H4 (cell line): ENCODE measurements around the gene TMEM255B. TPM values are rescaled to one million over a fixed set of nuclear protein-coding genes. Genes with fewer than 3 reads are reported as not detected.
"Not testable (repeated sequence)": the region's sequence is repeated elsewhere in the genome, so short reads cannot be mapped to it uniquely, and the experiment has no call there.

Experiments used
- DNase-seq: peaks from one replicate; pipeline ENCODE4 v3.0.0-alpha.2; 2015; ENCODE audit warnings: low spot score
- total RNA-seq: library from RNA; depleted of rRNA; stranded (reverse); fragments of >200 nt; shearing (Covaris generic); gene quantifications from 2 replicates; pipeline ENCODE4 v1.2.3, GENCODE V29; 2014

The TMEM255B gene
- total RNA-seq, 1 experiment from 2014 or later = 2.1 TPM

DNA sequence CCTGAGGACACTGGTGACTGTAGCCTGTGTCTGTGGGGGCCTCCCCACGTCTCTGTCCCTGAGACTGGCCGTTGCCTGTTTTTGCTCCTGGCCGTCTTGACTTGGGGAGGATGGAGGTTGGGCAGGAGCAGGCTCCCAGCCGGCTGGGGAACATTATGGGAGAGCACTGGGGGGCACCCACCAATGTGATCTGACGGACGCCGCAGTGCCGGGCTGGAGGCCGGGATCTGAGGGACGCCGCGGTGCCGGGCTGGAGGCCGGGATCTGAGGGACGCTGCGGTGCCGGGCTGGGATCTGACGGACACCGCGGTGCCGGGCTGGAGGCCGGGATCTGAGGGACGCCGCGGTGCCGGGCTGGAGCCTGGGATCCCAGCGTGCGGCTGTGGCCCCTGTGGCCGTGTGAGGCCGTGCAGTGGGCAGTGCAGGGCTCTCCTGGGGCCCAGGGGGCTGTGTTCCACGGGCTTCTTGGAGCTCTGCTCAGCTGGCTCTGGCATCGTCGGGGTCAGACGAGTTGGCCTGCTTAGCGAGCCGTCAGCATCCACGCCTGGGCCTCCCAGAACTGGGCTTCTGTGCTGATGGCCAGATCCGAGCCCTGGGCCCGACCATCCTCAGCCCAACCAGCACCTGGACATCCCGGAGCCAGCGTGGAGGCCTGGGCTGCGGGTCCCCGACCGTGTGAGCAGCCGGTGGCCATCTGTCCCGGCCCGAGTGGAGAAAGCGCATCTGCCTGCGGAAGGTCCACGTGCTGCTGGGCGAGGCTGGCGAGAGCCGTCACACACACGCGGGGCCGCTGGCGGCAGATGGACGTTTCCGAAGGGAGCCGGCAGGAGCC lies 59.0 kb downstream of the TMEM255B start:
- no peak for DNase-seq

DNA sequence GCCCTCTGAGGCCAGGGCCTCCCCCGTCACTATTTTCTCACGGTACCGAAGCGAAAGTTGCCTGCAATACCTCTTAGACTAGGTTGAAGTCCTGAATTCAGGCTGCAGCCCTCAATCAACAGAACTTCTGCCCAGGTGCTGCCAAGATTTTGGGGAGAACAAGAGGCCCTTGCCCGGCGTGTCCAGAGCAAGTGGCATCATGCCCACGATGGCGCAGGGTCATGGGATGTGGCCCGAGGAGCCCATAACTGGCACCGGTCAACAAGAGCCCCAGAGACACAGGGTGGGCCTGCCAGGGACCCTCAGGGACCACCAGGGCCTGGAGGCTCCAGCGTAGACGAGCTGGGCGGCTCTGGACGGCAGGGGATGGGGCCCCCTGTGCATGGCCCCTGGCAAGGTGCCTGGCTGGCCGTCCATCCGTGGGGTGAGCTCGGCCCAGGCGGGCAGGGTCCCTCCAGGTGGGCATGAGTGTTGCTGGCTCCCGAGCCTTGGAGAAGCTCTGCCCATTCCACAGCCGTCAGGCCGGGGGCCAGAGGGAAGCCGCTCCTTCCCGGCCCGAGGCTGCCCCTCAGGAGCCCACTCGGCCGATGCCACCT lies 59.8 kb downstream of the TMEM255B start:
- DNase-seq = no peak

DNA sequence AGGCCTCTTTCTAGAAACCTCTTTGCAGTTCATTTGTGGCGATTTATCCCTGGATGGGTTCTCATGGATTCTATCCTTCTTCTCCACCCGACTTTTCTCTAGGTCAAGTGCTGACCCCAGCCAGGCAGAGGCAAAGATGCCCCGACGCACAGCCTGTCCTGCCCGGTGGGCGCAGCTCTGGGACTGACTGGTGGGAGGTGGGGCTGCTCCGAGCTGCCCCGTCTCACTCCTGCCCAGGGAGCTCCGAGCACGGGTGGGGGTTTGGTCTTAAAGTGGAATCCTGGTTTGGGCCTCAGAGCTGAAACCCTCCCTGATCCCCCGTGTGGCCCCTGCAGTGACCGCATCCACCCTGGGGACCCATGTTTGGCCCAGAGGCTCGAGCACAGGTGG lies 60.3 kb downstream of the TMEM255B start:
- no peak for DNase-seq

DNA sequence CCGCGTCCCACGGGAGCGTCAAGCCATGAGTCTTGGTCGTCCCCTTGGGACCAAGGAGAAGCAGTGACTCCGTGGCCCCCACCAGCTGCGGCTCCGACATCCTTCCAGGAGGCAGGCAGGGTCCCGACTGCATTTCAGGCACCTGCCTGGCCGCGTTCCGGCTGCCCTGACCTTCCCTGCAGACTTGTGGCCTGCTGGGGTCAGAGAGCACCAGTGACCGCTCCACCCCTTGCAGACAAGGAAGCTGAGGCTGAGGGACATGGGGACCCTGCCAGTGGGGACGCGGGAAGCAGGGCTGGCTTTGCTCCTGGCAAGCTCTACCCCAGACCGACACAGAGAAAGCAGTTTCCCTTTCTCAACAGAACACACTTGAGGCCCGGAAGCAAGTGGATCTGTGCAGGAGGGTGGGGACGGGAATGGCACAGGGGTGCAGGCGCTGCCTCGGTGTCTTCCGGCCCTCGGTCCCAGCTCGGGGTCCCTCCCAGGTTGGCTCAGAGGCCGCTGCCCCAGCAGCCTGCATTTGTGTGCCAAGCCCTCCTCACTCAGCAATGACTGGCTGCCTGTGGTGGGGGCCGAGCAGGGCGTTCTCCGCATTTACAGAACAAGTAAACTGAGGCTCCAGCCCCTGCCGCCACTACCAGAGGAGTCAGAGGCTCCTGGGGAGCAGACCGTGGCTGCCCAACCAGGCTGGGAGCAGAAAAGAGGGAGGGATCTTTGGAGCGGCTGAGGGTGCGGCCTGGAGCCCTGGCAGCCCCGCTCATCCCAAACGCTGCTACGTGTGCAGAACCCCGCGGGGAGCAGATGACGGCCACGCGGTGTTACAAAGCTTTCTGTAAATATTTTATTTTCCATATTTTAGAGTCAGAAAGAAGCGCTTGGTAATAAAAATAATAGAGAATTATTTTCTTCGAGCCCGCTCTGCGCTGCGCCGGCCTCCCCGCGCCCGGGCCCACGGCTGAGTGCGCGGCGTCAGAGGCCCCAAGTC lies 61.0 kb downstream of the TMEM255B start:
- DNase-seq = no peak

DNA sequence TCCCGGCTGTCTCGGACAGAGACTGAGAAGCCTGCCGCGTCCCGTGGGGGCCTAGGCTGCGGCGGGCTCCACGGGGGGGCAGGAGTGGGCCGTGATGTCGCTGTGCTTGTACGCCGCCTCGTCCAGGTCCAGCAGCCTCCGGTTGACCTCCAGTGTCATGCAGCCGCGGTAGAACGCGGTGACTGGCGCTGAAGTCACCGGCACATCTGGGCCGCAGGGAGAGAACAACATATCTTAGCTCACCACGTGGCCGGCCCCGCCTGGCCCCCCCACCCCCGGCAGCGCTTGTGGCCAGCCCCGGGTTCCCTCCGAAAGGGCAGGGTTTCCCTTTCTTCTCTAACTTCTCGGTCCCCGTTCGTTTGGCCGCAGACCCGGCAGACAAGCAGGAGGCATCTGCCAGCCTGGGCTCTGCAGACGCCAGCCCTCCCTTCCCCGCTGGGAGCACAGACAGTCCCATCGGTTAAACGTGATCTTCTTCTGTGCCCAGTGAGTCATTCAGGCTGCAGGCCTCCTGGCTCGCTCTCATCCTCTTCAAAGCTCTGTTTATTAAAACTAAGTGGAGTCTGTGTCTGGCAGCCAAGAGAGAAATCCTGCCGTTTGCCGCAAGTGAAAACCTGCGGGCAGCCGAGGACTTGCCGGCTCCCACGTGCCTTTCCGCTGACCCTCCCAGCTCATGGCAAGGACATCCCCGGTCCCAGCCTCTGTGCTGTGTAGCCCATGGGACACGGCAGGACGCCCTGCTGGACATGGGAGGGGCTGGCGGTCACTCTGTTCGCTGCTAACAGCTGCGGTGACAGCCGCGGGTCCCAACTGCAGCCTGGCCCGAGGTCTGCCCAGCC lies 62.0 kb downstream of the TMEM255B start:
- DNase-seq = peak; percentile 91

DNA sequence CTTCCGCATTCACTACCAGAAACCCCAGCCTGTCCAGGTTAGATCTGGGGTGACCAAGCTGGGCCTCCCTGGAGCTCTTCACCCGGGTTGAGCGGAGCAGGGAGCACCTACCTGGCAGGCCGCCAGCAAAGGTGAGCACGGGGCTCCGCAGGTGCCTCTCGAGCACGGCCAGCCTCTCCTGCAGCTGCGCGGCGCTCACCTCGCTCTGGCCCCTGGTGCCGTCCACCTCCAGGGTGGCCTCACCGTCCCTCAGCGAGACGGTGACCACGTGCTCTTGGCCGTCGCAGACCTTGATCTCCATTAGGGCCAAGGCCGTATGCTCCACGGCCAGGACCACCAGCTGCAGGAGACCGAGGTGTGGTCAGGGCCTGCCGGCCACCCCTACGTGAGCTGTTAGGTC lies 62.8 kb downstream of the TMEM255B start:
- DNase-seq = no peak

DNA sequence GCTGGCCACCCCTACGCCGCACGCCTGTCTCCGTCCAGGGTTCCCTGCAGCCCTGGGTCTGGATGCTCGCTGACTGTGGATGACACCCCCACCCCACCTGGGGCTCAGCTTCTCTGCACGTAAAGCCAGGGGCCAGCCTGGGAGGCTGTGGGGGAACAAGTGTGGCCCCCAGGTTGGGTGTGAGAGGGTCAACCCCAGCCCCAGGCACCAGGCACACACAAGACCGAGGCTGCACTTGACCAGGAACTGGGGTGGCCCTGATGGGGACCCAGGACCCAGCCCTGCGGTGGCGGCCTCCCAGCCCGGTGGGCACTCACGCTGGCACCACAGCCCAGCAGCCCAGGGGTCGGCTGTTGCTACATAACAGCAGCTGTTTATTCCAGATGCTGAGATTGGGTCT lies 63.2 kb downstream of the TMEM255B start:
- no peak for DNase-seq

DNA sequence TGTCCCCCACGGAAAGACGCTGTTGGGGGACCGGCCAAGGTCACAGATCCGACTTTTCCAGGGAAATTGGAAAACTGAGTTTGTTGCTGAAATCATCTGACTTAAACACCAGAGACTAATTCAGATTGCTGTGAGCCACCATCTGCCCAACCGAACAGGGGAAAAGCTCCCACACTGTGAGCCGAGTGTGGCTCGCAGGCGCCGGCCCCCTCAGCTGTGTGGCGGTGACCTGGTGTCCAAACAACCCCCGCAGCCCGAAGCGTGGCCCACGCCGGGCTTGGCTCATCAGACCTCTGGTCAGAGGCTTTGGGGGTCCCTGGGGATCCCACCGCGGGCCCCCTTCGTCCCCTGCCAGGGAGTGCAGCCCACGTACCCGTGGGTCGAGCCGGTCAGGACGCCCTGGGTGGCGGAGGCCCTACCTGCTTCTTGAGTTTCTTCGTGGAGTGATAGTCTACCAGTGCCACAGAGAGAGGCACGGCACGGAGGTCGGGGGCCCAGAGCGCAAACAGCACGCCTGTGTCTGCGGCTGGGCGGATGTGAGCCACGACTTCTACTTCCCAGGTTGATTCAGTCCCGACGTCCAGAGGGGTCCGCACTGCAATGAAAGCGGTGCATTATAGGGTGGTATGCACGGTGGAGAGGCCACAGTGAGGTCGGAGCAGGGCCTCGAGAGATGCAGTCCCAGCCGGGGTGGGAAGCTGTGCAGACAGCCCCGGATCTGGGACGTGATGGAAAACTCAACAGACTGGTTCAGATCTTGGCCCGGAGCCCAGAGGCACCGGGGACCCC lies 64.1 kb downstream of the TMEM255B start:
- no peak for DNase-seq

DNA sequence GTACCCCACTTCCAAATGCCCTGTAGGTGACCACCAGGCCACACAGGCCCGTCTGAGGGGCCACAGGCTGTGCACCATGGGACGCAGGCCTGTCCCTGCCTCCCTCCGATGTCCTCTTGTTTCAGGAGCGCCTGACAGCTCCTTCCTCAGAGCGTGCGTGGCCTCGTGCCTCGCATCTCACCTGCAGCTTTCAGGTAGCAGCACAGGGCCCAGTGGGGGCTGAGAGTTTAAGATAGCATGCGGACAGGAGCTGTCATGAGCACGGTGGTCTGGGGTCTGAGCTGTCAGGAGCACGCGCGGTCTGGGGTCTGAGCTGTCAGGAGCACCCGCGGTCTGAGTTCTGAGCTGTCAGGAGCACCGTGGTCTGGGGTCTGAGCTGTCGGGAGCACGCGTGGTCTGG lies 64.7 kb downstream of the TMEM255B start:
- no peak for DNase-seq

DNA sequence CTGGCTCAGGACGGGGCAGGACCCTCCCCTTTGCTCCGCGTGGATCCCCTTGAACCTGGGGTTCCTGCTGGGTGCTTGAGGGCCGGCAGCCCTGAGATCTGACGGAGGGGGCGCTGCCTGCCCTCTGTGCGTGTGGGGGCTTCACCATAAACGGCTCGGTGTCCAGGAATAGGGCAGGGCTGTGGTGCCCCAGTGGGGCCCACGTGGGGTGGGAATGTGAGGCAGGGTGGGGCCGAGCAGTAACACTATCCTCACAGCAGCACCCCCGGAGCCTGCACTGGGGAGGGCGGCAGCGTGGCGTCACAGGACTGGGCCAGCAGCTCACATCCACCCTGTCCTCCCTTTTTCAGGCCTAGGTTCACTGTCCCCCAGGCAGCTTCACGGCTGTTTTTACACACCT lies 66.8 kb downstream of the TMEM255B start:
- DNase-seq = no peak

DNA sequence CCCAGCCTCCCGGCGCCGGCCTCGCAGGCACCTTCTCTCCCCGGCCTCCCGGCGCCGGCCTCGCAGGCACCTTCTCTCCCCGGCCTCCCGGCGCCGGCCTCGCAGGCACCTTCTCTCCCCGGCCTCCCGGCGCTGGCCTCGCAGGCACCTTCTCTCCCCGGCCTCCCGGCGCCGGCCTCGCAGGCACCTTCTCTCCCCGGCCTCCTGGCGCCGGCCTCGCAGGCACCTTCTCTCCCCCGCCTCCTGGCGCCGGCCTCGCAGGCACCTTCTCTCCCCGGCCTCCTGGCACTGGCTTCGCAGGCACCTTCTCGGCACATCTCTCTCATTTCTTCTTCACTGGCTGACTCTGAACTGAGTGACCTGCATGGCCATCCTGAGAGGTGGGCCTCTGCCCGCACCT lies 67.4 kb downstream of the TMEM255B start:
- not testable (repeated sequence) for DNase-seq

DNA sequence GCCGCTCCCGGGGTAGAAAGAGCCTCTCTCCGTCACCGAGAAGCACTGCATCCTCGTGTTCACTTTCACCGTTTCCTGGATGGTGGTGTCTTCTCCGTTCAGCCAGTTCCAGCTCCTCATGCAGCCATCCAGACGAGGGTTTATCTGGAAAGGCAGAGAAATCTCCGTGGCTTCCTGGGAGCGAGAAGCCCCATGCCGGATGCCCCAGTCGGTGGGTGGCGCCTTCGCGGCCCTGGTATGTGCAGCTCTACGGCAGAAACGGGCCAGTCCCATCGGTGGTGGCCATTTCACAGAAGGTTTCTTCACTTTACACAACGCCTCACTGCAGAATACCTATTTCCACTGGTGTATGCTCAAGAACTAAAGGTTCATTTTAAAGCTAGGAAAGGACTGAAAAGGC lies 68.0 kb downstream of the TMEM255B start:
- DNase-seq = no peak

DNA sequence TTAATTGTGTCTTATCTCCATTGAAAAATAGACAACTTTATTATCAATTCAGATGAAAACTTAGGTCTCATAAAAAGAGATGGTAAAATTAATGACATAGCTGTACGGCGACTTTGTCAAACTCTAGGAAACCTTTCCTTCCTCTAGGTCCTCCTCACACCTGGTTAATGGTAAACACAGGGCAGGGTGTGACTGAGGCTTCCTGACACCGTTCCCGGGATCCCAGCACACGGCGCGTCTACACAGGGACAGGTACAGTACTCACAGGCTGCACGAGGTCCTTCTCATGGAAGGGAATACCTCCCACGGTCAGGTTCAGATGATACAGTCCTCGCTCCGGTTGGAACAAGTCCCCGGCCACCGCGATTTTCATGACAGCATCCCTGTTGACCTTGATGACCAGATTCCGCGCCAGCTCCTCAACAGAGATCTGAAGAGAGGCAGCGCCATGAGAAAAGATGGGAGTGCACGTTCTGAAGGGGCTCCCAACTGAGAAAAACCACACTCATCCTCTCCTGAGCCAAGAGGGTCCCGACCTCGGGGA lies 69.3 kb downstream of the TMEM255B start:
- no peak for DNase-seq

DNA sequence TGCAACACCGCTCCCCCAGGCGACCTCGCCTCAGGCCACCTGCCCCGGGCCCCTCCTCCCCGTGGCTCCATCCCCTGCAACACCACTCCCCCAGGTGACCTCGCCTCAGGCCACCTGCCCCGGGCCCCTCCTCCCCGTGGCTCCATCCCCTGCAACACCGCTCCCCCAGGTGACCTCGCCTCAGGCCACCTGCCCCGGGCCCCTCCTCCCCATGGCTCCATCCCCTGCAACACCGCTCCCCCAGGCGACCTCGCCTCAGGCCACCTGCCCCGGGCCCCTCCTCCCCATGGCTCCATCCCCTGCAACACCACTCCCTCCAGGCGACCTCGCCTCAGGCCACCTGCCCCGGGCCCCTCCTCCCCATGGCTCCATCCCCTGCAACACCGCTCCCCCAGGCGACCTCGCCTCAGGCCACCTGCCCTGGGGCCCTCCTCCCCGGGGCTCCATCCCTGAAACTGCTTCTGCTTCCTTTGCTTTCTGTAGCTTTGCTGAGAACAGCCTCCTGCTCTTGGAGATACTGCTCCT lies 71.5 kb downstream of the TMEM255B start:
- DNase-seq = not testable (repeated sequence)

DNA sequence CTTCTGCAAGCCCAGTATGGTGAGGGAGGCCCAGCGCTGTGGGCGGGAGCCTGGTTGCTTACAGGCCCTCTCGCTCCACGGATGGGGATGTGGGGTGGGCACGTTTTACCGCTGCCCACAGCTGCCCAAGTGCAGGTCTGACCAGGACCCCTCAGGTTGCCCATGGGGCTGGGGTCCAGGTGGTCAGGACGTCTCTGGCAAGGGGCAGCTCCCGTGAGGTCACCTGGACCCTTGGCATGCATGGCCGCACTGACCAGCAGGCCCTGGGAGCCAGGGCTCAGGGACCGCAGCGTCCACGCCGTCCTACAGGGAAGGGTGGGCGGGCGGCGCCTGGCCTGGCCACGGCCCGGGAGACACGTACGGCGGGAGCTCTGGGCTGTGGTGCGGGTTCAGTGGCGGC lies 72.0 kb downstream of the TMEM255B start:
- DNase-seq = no peak

DNA sequence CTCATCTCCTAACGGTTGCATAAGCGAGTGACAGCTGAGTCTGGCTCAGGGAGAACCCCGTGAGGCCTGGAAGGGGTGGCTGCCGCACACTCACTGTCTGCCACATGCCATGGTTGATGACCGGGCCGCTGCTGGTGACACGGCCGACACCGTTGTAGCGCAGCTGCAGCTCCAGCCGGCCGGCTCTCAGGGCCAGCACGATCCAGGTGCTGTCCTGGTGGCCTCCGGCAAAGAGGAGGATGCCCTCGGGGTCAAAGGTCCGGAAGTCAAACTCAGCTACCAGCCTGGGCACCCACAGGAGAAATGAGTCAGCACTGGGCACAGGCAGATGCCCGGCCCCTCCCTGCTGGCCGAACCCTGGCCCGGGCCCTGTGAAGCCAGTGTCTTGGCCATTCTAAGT lies 73.2 kb downstream of the TMEM255B start:
- DNase-seq = no peak

DNA sequence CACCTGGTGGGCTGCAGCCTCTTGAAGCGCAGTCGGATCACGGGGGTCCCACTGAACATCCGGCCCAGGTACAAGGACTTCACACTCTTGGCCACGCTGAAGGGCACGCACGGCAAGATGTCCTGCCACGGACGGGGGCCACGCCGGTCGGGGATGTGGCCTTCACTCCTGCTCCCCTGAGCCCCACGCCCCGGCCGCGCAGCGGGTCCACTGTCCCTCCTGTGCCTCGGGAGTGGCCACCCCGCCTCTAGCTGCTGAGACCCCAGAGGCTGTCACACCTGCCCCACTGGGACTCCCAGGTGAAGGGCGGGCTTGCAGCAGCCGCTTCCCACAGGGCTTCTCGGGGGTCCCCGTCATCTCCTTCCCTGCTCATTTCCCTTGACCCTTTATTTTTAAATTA lies 73.6 kb downstream of the TMEM255B start:
- no peak for DNase-seq

DNA sequence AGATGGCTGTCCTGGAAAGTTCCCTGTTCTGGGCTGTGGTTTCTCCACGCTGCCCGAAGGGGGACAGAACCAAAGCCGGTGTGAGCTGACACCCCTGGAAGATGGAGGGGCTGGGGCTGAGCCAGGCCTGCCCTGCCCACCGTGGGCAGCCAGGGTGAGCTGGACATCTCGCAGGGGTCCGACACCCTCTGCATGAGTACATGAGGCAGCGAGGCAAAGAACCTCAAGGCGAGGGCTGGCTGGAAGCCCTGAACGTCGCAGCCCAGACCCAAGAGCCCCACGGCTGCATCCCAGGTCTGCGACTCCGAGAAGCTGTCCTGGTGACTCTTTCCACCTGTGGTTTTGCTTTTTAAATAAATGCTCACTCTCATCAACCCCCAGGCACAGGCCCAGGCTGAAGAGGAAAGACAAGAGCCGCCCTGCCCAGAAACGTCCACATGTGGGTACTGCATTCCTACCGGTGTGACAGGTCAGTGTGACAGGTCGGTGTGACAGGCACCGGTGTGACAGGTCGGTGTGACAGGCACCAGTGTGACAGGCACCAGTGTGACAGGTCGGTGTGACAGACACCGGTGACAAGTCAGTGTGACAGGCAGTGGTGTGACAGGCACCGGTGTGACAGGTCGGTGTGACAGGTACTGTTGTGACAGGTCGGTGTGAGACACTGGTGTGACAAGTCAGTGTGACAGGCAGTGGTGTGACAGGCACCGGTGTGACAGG lies 74.2 kb downstream of the TMEM255B start:
- DNase-seq = no peak

DNA sequence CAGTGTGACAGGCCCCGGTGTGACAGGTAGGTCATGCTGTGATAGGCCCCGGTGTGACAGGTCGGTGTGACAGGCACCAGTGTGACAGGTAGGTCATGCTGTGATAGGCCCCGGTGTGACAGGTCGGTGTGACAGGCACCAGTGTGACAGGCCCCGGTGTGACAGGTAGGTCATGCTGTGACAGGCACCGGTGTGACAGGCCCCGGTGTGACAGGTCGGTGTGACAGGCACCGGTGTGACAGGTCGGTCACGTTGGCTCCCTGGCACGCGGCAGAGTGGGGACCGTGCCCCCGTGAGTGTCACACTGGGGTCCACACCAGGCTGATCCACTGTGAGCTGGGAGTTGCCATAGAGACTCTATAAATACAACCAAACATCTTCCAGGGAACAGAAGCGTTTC lies 75.0 kb downstream of the TMEM255B start:
- not testable (repeated sequence) for DNase-seq
